Measurements from ENCODE around the gene RAB3GAP1.
"Not testable (repeated sequence)": the region's sequence is repeated elsewhere in the genome, so short reads cannot be mapped to it uniquely, and the experiment has no call there.

The RAB3GAP1 gene

GRCh38 chr2:135055182-135055786, 3.2 kb downstream of the RAB3GAP1 start:
- DNase-seq (ENCODE audit: low read depth in 2 of 2), result no peak

- DNase-seq (ENCODE audit: low read depth in 2 of 2), result no peak
These were observed 4.7 kb downstream of the RAB3GAP1 start for GRCh38 chr2:135056790-135057189.

GRCh38 chr2:135059577-135059976, 7.5 kb downstream of the RAB3GAP1 start:
- no peak for DNase-seq (ENCODE audit: low read depth in 2 of 2)

- no peak for DNase-seq (ENCODE audit: low read depth in 2 of 2)
These were observed 11.1 kb downstream of the RAB3GAP1 start for GRCh38 chr2:135063210-135063609.

GRCh38 chr2:135064149-135064548, 12.1 kb downstream of the RAB3GAP1 start:
- no peak for DNase-seq (ENCODE audit: low read depth in 2 of 2)

- DNase-seq (ENCODE audit: low read depth in 2 of 2), result no peak
These were observed 14.6 kb downstream of the RAB3GAP1 start for GRCh38 chr2:135066710-135067109.

GRCh38 chr2:135072125-135072997, 20.3 kb downstream of the RAB3GAP1 start:
- DNase-seq (ENCODE audit: low read depth in 2 of 2), result no peak

- DNase-seq (ENCODE audit: low read depth in 2 of 2), result no peak
These were observed 22.1 kb downstream of the RAB3GAP1 start for GRCh38 chr2:135074216-135074615.

GRCh38 chr2:135076556-135076955, 24.5 kb downstream of the RAB3GAP1 start:
- DNase-seq (ENCODE audit: low read depth in 2 of 2), result no peak

- no peak for DNase-seq (ENCODE audit: low read depth in 2 of 2)
These were observed 26.3 kb downstream of the RAB3GAP1 start for GRCh38 chr2:135078417-135078816.

GRCh38 chr2:135086222-135086621, 34.1 kb downstream of the RAB3GAP1 start:
- no peak for DNase-seq (ENCODE audit: low read depth in 2 of 2)

- not testable (repeated sequence) for DNase-seq (ENCODE audit: low read depth in 2 of 2)
These were observed 37.5 kb downstream of the RAB3GAP1 start for GRCh38 chr2:135089597-135089996.

- DNase-seq (ENCODE audit: low read depth in 2 of 2), result no peak
These were observed 39.6 kb downstream of the RAB3GAP1 start for GRCh38 chr2:135091681-135092080.

- no peak for DNase-seq (ENCODE audit: low read depth in 2 of 2)
These were observed 41.1 kb downstream of the RAB3GAP1 start for GRCh38 chr2:135093193-135093592.

- no peak for DNase-seq (ENCODE audit: low read depth in 2 of 2)
These were observed 41.7 kb downstream of the RAB3GAP1 start for GRCh38 chr2:135093670-135094330.

GRCh38 chr2:135094508-135094907, 42.4 kb downstream of the RAB3GAP1 start:
- no peak for DNase-seq (ENCODE audit: low read depth in 2 of 2)

- no peak for DNase-seq (ENCODE audit: low read depth in 2 of 2)
These were observed 43.5 kb downstream of the RAB3GAP1 start for GRCh38 chr2:135095591-135095990.

- DNase-seq (ENCODE audit: low read depth in 2 of 2), result no peak
These were observed 44.8 kb downstream of the RAB3GAP1 start for GRCh38 chr2:135096665-135097446.

GRCh38 chr2:135097532-135098231, 45.6 kb downstream of the RAB3GAP1 start:
- DNase-seq (ENCODE audit: low read depth in 2 of 2), result no peak

- no peak for DNase-seq (ENCODE audit: low read depth in 2 of 2)
These were observed 47.9 kb downstream of the RAB3GAP1 start for GRCh38 chr2:135099802-135100483.

GRCh38 chr2:135103843-135104242, 51.8 kb downstream of the RAB3GAP1 start:
- DNase-seq (ENCODE audit: low read depth in 2 of 2), result no peak

All from stimulated activated CD8-positive, alpha-beta memory T cell treated with anti-CD3 and anti-CD28 coated beads, Interleukin-7, amount 100 ng/mL, for 1 hour (primary cell).